ENCODE measurements around the gene MRPL28. TPM values are rescaled to one million over a fixed set of nuclear protein-coding genes. Genes with fewer than 3 reads are reported as not detected.
"Not testable (repeated sequence)": the region's sequence is repeated elsewhere in the genome, so short reads cannot be mapped to it uniquely, and the experiment has no call there.

Gene MRPL28
- total RNA-seq, 1 donor from 2014 or later, result 41.7 TPM

- DNase-seq, result no peak
These were observed 30.7 kb downstream of the MRPL28 start for GRCh38 chr16:339680-340079.

- no peak for DNase-seq
These were observed 32.3 kb downstream of the MRPL28 start for GRCh38 chr16:337975-338575.

GRCh38 chr16:337437-337836, 32.9 kb downstream of the MRPL28 start:
- no peak for DNase-seq

- DNase-seq, result no peak
These were observed 34.1 kb downstream of the MRPL28 start for GRCh38 chr16:336269-336668.

- DNase-seq, result not testable (repeated sequence)
These were observed 35.3 kb downstream of the MRPL28 start for GRCh38 chr16:334861-335632.

GRCh38 chr16:334164-334832, 36.0 kb downstream of the MRPL28 start:
- not testable (repeated sequence) for DNase-seq

- DNase-seq, result no peak
These were observed 36.8 kb downstream of the MRPL28 start for GRCh38 chr16:333406-334094.

GRCh38 chr16:331181-331814, 39.0 kb downstream of the MRPL28 start:
- DNase-seq, result peak; percentile 55

GRCh38 chr16:330741-331140, 39.6 kb downstream of the MRPL28 start:
- DNase-seq, result no peak

GRCh38 chr16:325375-326145, 44.8 kb downstream of the MRPL28 start:
- no peak for DNase-seq

GRCh38 chr16:324451-325334, 45.6 kb downstream of the MRPL28 start:
- peak; percentile 7 for DNase-seq

GRCh38 chr16:324201-324450, 46.2 kb downstream of the MRPL28 start:
- DNase-seq, result no peak

- no peak for DNase-seq
These were observed 47.7 kb downstream of the MRPL28 start for GRCh38 chr16:322476-323143.

- DNase-seq, result no peak
These were observed 48.8 kb downstream of the MRPL28 start for GRCh38 chr16:321532-321931.

- DNase-seq, result no peak
These were observed 50.1 kb downstream of the MRPL28 start for GRCh38 chr16:320206-320605.

GRCh38 chr16:318628-319027, 51.7 kb downstream of the MRPL28 start:
- DNase-seq, result no peak

- DNase-seq, result no peak
These were observed 52.8 kb downstream of the MRPL28 start for GRCh38 chr16:317583-317982.

Data from tongue (tissue), 2 donors.